ENCODE measurements around the gene ACSL3.

Gene ACSL3

GRCh38 chr2:222992137-222992536, 131.3 kb downstream of the ACSL3 start:
- H3K9me2 ChIP-seq (replicated peaks; ENCODE audit: control insufficient read depth, low read length) = no peaks in the 10 kb centered on the region
- H3K79me2 ChIP-seq (ENCODE audit: control insufficient read depth, low read length) = no peaks in the 10 kb centered on the region
- H3K4me3 ChIP-seq (ENCODE audit: low read length) = no peak overlapping the region
- H3K36me3 ChIP-seq (ENCODE audit: control insufficient read depth, low read length) = no peaks in the 10 kb centered on the region
- no peaks in the 10 kb centered on the region for H3K9me3 ChIP-seq (ENCODE audit: control insufficient read depth, insufficient read depth, low read length)
- no peak overlapping the region for H3K27ac ChIP-seq (ENCODE audit: low read depth, low read length)
- H4K20me1 ChIP-seq (ENCODE audit: control insufficient read depth, insufficient read depth, low read depth, low read length) = no peaks in the 10 kb centered on the region
- TF ChIP-seq EZH2phosphoT487 (IDR thresholded peaks at IDR 0.05; ENCODE audit: borderline replicate concordance, low read length) (no peak), CTCF (IDR thresholded peaks at IDR 0.05; ENCODE audit: low read depth, low read length, poor library complexity, severe bottlenecking) (no peak)
- H3F3A ChIP-seq (ENCODE audit: control insufficient read depth, insufficient read depth) = no peaks in the 10 kb centered on the region
- H3K27me3 ChIP-seq (ENCODE audit: control insufficient read depth, low read length) = no peaks in the 10 kb centered on the region
- H3K4me1 ChIP-seq (ENCODE audit: control insufficient read depth, low read length) = no peaks in the 10 kb centered on the region
- H3K4me2 ChIP-seq (ENCODE audit: low read length) = no peak overlapping the region

All from DOHH2 (cell line).